HG03565 (cell line): ENCODE measurements around the gene ASAH2B.
A peak's percentile ranks its signal among the peaks of the same experiment; 100 is the strongest.
"Not testable (repeated sequence)": the region's sequence is repeated elsewhere in the genome, so short reads cannot be mapped to it uniquely, and the experiment has no call there.

Experiments
- ATAC-seq: cut with Tn5 transposase; IDR thresholded peaks from one replicate; pipeline ENCODE4 v1.9.1; 2021; ENCODE audit warnings: mild to moderate bottlenecking, moderate library complexity; ENCODE audit not compliant: unreplicated experiment

ASAH2B gene

GRCh38 chr10:50739618-50740292 is at the start of gene ASAH2B:
TSS of gene ASAH2B (plus strand) at chr10:50739936. CDS start at chr10:50745131, 5,195 bp downstream.
- ATAC-seq, result peak; percentile 48

DNA sequence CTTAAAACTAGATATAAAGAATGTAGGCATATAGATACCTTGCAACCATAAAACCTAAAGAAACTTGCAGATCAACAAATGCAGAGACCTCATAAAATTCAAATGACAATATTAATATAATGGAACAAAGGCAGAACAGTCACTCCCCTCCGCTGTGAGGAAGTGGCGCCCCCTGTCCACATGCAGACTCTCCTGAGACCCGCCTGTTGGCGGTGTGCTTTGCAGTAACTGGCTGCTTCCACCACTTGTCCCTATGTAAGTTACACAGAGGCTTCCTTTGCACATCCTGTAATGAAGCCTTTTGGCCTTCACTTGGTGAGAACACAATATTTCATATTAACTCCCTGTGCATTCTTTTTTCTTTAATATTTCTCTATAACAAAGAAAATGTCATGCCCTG is 41.9 kb upstream of the ASAH2B start:
- not testable (repeated sequence) for ATAC-seq

DNA sequence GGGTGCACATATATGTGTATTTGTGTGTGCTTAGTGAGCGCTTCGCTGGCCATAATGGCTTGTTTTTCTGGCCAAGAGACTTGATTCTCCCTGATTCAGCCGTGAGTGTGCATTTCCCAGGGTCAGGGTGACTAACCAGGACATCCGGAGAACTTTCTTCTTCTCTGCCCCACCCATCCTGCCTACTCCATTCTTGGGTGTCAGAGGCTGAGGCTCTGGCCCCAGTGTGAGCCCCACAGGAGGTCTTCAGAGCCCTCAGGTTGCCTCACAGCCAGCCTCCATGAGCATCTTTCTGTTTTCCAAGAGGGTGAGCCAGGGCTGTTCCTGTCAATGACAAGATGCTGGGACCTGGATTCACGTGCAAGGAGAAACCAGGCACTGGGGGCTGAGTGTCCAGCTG is 37.8 kb upstream of the ASAH2B start:
- ATAC-seq, result not testable (repeated sequence)

GRCh38 chr10:50702997-50703396 is 36.7 kb upstream of the ASAH2B start:
- ATAC-seq, result not testable (repeated sequence)

DNA sequence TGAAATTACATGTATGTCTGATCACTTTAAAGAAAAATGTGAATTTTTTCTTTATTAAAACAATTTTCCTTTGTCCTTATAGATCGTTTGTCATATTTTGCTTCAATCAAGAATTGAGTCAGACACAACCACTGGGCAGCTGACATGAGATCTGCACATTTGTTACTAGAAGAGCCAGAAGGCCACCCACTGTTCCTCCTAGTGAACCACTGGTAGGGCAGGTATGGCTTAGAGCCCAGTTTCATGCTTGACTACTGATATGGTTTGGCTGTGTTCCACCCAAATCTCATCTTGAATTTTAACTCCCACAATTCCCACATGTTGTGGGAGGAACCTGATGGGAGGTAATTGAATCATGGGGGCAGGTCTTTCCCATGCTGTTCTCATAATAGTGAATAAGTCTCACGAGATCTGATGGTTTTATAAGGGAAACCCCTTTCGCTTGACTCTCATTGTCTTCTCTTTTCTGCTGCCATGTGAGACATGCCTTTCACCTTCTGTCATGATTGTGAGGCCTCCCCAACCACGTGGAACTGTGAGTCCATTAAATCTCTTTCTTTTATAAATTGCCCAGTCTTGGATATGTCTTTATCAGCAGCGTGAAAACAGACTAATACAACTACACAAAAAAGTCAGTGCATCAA is 35.2 kb upstream of the ASAH2B start:
- ATAC-seq, result peak; percentile 69

DNA sequence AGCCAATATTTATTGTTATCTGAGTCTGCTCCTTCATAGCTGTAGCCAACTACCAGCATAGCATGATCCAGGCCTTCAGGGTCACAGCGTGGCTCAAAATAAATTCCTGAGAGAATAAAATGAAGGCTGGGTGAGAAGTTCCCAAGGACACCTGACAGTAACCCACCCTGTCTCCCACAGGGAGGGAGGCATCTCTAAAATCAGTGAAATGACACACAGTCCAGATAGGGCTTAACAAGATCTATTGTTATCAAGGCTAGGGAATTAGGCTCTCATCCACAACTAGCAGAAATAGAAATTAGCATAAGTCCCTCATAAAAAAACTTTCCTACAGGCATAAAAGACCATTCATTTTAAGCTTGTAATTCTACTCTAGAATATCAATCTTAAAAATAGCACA is 33.7 kb upstream of the ASAH2B start:
- not testable (repeated sequence) for ATAC-seq

DNA sequence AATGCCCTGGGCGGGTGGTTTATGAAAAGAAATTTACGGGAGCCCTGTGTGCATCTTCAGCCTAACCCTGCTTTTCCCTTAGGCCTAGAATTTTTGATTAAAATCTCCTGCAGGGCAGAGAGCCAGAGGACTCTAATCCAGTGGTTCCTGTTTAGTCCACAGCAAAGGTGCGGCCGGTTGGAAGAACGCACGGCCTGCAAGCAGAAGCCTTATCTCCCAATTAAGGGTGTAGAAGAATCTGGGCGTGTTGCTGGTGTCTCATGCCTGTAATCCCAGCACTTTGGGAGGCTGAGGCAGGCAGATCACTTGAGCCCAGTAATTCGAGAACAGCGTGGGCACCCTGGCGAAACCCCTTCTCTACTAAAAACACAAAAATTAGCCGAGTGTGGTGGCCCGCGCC is 29.5 kb upstream of the ASAH2B start:
- not testable (repeated sequence) for ATAC-seq

DNA sequence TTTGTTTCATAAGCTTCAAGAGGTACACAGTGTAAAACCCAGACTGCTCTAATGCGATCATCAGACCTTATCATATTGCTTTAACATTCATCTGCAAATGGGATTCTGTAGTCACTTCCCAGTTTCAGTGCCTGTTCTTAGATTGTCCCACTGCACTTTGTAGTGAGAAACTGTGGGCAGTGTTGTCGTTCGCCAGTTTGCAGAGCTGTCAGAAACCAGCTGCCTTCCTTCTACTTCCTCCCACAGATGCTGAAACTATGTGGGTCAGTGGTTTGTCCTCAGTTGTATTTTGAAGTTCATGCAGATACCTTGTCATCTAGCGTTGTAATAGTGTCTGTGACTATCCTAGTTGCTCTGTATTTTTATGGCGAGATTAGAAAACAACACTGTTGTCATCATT is 15.9 kb upstream of the ASAH2B start:
- peak; percentile 69 for ATAC-seq

GRCh38 chr10:50728112-50728511 is 11.6 kb upstream of the ASAH2B start:
- not testable (repeated sequence) for ATAC-seq

DNA sequence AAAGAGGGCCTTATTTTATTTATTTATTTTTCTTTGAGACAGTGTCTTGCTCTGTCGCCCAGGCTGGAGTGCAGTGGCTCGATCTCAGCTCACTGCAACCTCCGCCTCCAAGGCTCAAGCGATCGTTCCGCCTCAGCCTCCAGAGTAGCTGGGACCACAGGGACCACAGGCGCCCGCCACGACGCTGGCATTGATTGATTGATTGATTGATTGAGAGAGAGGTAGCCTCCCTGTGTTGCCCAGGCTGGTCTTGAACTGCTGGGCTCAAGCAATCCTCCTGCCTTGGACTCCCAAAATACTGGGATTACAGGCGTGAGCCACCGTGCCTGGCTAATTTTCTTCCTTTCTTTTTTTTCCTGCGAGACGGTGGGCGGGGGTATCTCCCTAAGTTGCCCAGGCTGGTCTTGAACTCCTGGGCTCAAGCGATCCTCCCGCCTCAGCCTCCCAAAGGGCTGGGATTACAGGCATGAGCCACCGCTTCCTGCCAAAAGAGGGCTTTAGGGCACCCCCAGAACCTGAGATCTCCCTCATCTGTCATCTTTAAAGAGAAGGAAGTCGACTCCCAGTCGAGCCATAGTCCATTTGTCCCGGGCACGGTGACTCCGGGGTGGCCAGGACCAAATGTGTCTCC is 634 bp upstream of the ASAH2B start:
- ATAC-seq, result peak; percentile 3

DNA sequence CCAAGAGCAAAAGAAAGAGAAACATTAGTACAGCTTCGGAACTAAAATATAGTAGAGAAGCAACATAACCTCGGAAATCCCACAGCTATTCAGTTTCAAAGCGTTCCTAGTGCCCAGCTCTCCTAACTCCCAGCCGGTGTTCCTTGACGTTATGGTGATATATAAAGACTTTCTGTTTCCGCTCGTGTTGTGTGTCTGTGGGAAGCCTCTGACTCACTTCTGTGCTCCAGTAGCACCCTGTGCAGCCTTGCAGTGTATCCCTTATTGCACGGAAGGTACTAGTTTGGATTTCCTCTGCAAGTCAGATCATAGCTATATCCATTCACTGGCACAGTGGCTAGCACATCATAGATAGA is 535 bp downstream of the ASAH2B start:
- ATAC-seq, result peak; percentile 35

- not testable (repeated sequence) for ATAC-seq
These were observed 3.1 kb downstream of the ASAH2B start for GRCh38 chr10:50742820-50743219.

DNA sequence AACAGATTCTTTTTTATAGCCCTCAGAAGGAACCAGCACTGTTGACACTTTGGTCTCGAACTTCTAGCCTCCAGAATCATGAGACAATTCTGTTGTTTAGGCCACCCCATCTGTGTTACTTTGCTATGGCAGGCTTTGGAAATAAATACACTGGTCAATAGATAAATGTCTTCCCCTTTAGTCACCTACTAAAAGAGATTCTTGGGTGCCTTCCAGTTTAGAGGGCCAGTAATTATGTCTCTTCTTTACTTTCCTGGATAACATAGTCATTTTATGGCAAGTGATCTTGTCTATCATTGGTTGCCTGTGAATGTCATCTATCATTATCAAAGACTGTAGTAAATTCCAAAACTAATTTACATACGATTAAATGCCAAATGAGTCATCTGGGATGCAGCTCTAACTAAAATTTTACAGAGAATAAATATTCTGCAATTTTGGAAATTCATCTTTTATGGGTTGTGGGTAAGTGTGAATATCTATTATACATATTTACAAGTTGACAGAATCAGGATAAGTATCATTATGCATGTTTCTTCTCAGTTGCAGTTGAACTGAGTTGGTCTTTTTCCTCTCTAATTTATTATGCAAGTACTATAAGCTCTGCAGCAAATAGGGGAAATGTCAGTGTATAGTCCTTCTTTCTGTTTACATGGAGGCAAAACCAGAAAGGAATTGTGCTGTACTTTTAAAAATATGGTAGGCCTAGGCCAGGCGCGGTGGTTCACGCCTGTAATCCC is 27.2 kb downstream of the ASAH2B start:
- not testable (repeated sequence) for ATAC-seq

GRCh38 chr10:50772042-50772441 is 32.3 kb downstream of the ASAH2B start:
- ATAC-seq, result not testable (repeated sequence)

DNA sequence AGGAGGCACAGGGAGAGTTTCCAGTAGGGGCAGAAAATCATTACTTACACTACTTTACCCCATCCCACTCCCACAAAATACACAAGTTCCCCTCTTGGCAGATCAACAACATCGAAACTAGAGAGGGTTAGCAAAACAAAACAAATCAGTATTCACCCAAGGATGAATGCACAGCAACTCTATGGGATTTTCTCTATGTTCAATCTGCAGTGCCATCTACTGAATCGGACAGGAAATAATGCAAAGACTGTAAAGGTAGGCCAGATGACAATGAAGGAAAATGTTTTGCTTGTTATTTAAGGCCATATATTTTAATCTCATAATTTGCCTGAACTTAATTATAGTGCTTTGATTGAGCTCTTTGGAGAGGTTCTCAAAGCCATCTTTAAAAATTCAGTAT is 35.1 kb downstream of the ASAH2B start:
- ATAC-seq, result not testable (repeated sequence)

GRCh38 chr10:50780036-50780435 is 40.3 kb downstream of the ASAH2B start:
- not testable (repeated sequence) for ATAC-seq

- not testable (repeated sequence) for ATAC-seq
These were observed 42.3 kb downstream of the ASAH2B start for GRCh38 chr10:50782017-50782416.

DNA sequence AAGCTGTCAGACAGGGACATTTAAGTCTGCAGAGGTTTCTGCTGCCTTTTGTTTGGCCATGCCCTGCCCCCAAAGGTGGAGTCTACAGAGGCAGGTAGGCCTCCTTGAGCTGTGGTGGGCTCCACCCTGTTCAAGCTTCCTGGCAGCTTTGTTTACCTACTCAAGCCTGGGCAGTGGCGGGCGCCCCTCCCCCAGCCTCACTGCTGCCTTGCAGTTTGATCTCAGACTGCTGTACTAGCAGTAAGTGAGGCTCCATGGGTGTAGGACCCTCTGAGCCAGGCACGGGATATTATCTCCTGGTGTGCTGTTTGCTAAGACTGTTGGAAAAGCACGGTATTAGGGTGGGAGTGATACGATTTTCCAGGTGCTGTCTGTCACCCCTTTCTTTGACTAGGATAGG is 48.2 kb downstream of the ASAH2B start:
- not testable (repeated sequence) for ATAC-seq

DNA sequence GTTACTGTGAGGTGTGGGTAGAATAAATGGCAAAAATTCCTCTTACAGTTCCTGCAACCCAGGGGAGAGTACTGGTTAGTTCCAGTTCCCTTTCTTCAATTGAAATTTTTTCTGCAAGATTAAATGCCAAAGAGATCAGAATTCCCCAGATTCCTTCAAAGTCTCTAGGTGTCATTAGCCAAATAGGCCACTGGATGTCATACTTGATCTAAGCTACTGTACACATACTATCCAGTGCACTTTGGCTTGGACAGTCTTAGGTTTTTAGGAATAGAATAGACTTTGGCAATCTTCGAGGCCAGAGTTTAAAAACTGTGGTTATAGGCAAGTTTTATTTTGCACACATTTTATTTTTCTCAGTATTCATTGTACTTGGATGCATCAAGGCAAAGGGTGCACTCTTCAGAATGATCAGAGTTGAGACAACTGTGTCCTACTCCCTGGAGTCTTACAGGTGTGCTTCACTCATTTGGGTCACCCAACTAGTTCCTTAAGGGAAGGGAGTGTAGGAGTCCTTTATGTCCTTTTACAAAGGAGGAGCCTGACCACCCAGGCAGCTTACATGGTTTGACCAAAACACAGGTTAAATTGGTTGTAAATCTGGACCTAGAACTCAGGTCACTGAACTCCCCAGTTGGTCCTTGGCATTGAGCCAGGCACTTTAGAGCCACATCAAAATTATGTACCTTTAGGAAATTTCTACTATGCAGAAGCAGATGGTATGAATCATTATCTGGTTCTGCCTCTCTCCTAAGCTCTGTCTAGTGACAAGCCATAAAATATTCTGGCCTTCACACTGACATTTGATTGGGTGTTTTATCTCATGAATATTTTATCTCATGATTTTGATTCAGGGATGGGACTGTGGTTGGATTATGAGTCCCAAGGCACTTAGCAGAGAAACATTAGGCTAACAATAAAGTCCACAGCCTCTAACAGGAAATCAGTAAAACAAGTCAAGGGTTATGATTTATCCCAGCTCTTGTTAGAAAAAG is 49.5 kb downstream of the ASAH2B start:
- no peak for ATAC-seq

GRCh38 chr10:50794490-50794889 is 54.8 kb downstream of the ASAH2B start:
- no peak for ATAC-seq
